AG04450 (cell line): Measurements from ENCODE around the gene KIFC3. TPM values are rescaled to one million over a fixed set of nuclear protein-coding genes. Genes with fewer than 3 reads are reported as not detected.
"Not testable (repeated sequence)": the region's sequence is repeated elsewhere in the genome, so short reads cannot be mapped to it uniquely, and the experiment has no call there.

Experiments used
- CTCF ChIA-PET: fragments of 300-600, 350-600 bp; formaldehyde crosslinking; extraction: SDS; loops from one replicate; lab custom pipeline; 2022; ENCODE audit warnings: antibody characterized with exemption, inconsistent platforms; lab: Charles Lee
- POLR2A ChIA-PET: fragments of 350-600 bp; formaldehyde crosslinking; extraction: SDS; loops from one replicate; lab custom pipeline; 2021; ENCODE audit warnings: antibody characterized with exemption, inconsistent platforms; lab: Yijun Ruan, JAX
- DNase-seq: peaks from one replicate; pipeline ENCODE4 v3.0.0-alpha.2; 2011; ENCODE audit warnings: low read depth, low spot score
- H3K27ac ChIP-seq: one replicate; pipeline ENCODE4 v1.5.1; 2012; ENCODE audit warnings: low read depth, low read length, control low read depth
- H3K27me3 ChIP-seq: one replicate; pipeline ENCODE4 v1.6.0; 2012; ENCODE audit warnings: low read length; ENCODE audit not compliant: control insufficient read depth, insufficient read depth
- H3K4me3 ChIP-seq: 2 replicates; pipeline ENCODE4 v1.5.1; 2011; ENCODE audit warnings: mild to moderate bottlenecking, low read depth, low read length, control low read depth
- H3K9me3 ChIP-seq: 2 replicates; pipeline ENCODE4 v1.5.1; 2012; ENCODE audit warnings: low read length; ENCODE audit not compliant: control insufficient read depth, insufficient read depth
- polyA plus RNA-seq: library from polyadenylated mRNA; depleted of rRNA; stranded (reverse); fragments of >200 nt; gene quantifications from 2 replicates; pipeline ENCODE4 v1.2.3, GENCODE V29; 2011
- TF ChIP-seq, protein P1 (sequence below): IDR thresholded peaks from 2 replicates; pipeline ENCODE4 v1.5.1; 2011; ENCODE audit warnings: low read depth, low read length, control low read depth, inconsistent platforms

KIFC3 gene
- polyA plus RNA-seq, 1 experiment = 24.4 TPM

DNA sequence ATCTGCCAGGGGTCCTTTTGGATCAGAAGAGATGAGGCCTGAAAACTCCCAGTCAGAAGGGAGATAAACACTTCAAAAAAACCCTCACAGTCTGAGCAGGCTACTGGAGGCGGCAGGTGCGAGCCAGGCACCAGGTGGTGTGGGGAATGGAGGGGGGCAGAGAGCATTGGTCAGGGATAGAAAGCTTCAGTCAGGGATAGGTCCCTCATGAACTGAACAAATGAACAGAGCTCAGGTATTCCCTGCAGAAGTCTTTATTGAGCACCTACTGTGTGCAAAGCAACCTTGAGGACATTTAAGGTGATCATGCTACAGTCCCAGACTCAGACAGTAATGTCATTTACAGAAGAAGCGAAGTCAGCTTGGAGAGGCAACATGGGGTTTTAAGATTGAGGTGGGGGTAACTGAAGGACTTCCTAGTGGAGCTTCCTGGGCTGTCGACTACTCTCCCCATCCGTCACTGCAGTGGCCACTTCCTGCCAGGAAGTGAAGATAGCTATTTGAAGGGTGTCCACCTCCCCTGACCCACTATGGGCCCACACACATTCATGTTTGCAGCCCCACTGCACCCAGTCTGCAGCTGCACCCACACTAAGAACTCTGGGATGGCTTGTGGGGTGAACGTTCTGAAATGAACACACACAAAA, 3.2 kb downstream of the KIFC3 start:
- Histone ChIP-seq H3K9me3 (no peaks in the 10 kb centered on the region), H3K4me3 (no peak overlapping the region), H3K27ac (no peak overlapping the region), H3K27me3 (no peaks in the 10 kb centered on the region)
- CTCF ChIA-PET = interaction anchor here (0.9 to 1.7 kb wide), 2 partner anchors 64 to 79 kb away, joined by 3 to 7 read pairs; no protein-coding TSS in a partner anchor
- POLR2A ChIA-PET = no interaction called here
- DNase-seq = no peak
- TF ChIP-seq, protein P1, sequence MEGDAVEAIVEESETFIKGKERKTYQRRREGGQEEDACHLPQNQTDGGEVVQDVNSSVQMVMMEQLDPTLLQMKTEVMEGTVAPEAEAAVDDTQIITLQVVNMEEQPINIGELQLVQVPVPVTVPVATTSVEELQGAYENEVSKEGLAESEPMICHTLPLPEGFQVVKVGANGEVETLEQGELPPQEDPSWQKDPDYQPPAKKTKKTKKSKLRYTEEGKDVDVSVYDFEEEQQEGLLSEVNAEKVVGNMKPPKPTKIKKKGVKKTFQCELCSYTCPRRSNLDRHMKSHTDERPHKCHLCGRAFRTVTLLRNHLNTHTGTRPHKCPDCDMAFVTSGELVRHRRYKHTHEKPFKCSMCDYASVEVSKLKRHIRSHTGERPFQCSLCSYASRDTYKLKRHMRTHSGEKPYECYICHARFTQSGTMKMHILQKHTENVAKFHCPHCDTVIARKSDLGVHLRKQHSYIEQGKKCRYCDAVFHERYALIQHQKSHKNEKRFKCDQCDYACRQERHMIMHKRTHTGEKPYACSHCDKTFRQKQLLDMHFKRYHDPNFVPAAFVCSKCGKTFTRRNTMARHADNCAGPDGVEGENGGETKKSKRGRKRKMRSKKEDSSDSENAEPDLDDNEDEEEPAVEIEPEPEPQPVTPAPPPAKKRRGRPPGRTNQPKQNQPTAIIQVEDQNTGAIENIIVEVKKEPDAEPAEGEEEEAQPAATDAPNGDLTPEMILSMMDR = no peak

DNA sequence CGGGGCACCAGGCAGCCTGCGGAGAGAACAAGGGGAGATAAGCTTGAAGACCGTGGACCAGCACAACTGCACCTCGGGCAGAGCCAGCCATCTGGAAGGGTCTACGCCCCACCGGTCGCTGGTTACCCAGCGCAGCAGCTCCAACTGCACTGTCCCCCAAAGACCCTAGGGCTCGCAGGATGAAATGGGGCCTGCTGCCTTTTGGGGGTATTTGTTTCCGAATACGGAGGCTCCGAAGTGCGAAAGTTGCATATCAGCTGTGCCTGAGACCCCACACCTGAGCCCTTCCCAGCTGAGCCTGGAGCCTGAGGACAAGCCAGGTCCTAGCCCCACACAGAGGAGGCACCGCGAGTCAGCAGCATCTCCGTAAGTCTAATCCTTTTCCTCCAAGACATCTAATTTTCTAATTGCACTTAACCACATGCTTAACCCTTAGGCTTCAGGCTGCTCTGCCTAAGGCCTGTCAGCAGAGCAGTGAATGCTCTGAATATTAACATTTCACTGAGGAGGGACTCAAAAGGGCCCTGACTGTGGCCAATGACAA, 4.0 kb downstream of the KIFC3 start:
- no peaks in the 10 kb centered on the region for H3K9me3 ChIP-seq
- ChIA-PET CTCF (interaction anchor here (0.9 kb wide), 1 partner anchor 78 kb away, joined by 3 read pairs; no protein-coding TSS in a partner anchor), POLR2A (no interaction called here)
- TF ChIP-seq, protein P1 = no peak
- no peaks in the 10 kb centered on the region for H3K27me3 ChIP-seq
- DNase-seq = no peak
- no peak overlapping the region for H3K4me3 ChIP-seq
- H3K27ac ChIP-seq = no peak overlapping the region

DNA sequence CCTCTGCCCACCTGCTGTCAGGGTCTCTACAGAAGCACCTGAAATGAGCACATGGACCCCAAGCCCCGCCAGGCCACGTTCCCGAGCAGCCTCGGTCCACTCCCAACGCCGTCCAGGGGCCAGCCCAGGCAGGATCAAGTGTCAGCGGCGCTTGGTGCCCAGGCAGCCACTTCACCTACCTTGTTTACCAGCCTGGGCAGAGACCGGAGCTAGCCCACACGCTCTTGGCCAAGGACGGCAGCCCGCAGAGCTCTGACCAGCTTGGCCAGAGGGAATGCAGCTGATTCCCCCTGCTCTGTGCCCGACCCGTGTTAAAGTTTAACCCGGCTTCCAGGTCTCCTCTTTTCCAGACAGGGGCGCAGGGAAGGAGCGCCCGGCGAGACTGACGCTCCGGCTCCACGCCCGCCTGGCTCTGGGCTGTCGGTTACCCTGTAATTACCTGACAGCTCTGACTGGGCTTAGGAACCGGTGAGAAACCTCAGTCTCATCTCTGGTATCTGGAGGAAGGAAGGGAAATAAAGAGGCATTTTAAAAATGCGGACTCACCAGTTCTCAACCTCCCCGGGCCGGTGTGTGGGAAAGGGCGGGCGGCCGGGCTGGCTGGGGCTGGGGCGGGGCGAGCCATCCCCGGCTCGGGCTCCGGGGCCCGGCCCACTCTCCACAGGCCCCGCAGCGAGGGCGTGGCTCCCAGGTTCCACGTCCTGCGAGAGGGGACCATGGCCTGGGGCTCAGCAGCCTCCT, 4.6 kb downstream of the KIFC3 start:
- TF ChIP-seq, protein P1 = no peak
- POLR2A ChIA-PET = no interaction called here
- DNase-seq = no peak

DNA sequence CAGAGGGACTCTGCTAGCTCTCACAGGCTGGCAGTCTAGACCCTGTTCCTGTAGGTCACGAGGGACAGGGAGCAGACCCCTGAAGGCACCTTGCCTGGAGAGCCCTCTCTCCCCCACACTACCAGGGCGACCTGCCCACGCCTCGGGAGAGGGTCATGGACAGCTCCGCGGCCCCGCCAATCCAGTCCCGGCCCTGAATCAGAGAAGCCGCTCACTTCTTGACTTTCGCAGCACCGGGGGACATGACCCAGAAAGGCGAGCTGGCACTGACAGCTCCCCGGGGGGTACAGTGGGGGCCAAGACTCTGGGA, 5.1 kb downstream of the KIFC3 start:
- TF ChIP-seq, protein P1 = no peak

More for the DNA sequence above, 4.6 kb downstream of the KIFC3 start:
- CTCF ChIA-PET = no interaction called here
- no peaks in the 10 kb centered on the region for H3K9me3 ChIP-seq
- H3K4me3 ChIP-seq = no peak overlapping the region
- H3K27ac ChIP-seq = no peak overlapping the region
- no peaks in the 10 kb centered on the region for H3K27me3 ChIP-seq

DNA sequence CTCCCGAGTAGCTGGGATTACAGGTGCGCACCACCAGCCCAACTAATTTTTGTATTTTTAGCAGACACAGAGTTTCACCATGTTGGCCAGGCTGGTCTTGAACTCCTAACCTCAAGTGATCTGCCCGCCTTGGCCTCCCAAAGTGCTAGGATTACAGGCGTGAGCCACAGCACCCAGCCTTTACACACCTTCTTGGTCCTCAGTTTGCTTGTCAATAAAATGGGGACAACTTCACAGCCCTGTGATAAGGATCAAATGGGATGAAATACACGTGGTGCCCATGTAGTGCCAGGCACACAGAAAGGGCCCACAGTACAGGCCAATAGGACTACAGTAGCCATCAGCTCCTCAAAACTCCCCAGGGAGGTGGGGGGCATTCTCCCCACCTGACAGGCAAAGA, 6.3 kb downstream of the KIFC3 start:
- POLR2A ChIA-PET, H3K9me3 ChIP-seq, H3K27ac ChIP-seq, H3K4me3 ChIP-seq, DNase-seq, H3K27me3 ChIP-seq: not testable (repeated sequence)
- CTCF ChIA-PET = interaction anchor here (2.3 kb wide), 1 partner anchor 9 kb away, joined by 5 read pairs; no protein-coding TSS in a partner anchor

More for the DNA sequence above, 5.1 kb downstream of the KIFC3 start:
- ChIA-PET POLR2A (no interaction called here), CTCF (interaction anchor here (2.3 kb wide), 1 partner anchor 10 kb away, joined by 5 read pairs; no protein-coding TSS in a partner anchor)
- Histone ChIP-seq H3K27ac (no peak overlapping the region), H3K4me3 (no peak overlapping the region), H3K27me3 (no peaks in the 10 kb centered on the region), H3K9me3 (no peaks in the 10 kb centered on the region)
- DNase-seq = no peak
